T-helper 17 cell (primary cell): ENCODE data around the gene NIBAN1. TPM values are rescaled to one million over a fixed set of nuclear protein-coding genes. Genes with fewer than 3 reads are reported as not detected.
"Not testable (repeated sequence)": the region's sequence is repeated elsewhere in the genome, so short reads cannot be mapped to it uniquely, and the experiment has no call there.

Experiments used
- ATAC-seq: fragments of 150-1000 bp; cut with Tn5 transposase; 2 replicates; pipeline ENCODE4 v1.10.0; 2021; ENCODE audit warnings: mild to moderate bottlenecking, moderate library complexity
- DNase-seq, 3 donors: peaks; one replicate each; pipeline versions ENCODE4 v3.0.0 to v3.0.0-alpha.2; 2020 to 2021
- H3K9me3 ChIP-seq: one replicate; pipeline ENCODE4 v1.7.0; 2013; ENCODE audit warnings: low read length, mild to moderate bottlenecking; ENCODE audit not compliant: control insufficient read depth, poor library complexity, severe bottlenecking
- H3K27ac Mint-ChIP-seq: one replicate; pipeline ENCODE4 v1.8.0; 2022; ENCODE audit warnings: mild to moderate bottlenecking, moderate library complexity, mixed read lengths
- H3K27me3 Mint-ChIP-seq: one replicate; pipeline ENCODE4 v1.8.0; 2022; ENCODE audit warnings: mixed read lengths
- H3K36me3 Mint-ChIP-seq: one replicate; pipeline ENCODE4 v1.8.0; 2022; ENCODE audit warnings: low read depth, mixed read lengths
- H3K4me1 Mint-ChIP-seq: one replicate; pipeline ENCODE4 v1.8.0; 2022; ENCODE audit warnings: mild to moderate bottlenecking, mixed read lengths
- H3K4me3 Mint-ChIP-seq: one replicate; pipeline ENCODE4 v1.8.0; 2022; ENCODE audit warnings: mild to moderate bottlenecking, moderate library complexity, mixed read lengths
- total RNA-seq, 4 donors: library from RNA in 2 of 4; stranded (reverse) in 2 of 4; gene quantifications; one replicate each; pipeline ENCODE4 v1.2.3 and lab custom pipeline; 2022 to 2026

Gene NIBAN1, protein sequence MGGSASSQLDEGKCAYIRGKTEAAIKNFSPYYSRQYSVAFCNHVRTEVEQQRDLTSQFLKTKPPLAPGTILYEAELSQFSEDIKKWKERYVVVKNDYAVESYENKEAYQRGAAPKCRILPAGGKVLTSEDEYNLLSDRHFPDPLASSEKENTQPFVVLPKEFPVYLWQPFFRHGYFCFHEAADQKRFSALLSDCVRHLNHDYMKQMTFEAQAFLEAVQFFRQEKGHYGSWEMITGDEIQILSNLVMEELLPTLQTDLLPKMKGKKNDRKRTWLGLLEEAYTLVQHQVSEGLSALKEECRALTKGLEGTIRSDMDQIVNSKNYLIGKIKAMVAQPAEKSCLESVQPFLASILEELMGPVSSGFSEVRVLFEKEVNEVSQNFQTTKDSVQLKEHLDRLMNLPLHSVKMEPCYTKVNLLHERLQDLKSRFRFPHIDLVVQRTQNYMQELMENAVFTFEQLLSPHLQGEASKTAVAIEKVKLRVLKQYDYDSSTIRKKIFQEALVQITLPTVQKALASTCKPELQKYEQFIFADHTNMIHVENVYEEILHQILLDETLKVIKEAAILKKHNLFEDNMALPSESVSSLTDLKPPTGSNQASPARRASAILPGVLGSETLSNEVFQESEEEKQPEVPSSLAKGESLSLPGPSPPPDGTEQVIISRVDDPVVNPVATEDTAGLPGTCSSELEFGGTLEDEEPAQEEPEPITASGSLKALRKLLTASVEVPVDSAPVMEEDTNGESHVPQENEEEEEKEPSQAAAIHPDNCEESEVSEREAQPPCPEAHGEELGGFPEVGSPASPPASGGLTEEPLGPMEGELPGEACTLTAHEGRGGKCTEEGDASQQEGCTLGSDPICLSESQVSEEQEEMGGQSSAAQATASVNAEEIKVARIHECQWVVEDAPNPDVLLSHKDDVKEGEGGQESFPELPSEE
- 10 to 100 TPM; 61.3 to 65.7 TPM for total RNA-seq
- total RNA-seq (lab: John Stamatoyannopoulos, UW) = 271 to 618 reads per million in 2 donors

GRCh38 chr1:184974056-184974836 lies at the start of gene NIBAN1:
NIBAN1 (minus strand) TSS chr1:184974508; CDS start chr1:184974356, 152 bp downstream.
- no peaks in the 10 kb centered on the region for H3K9me3 ChIP-seq
- H3K4me3 Mint-ChIP-seq = peak within 1 kb of the TSS; percentile 96
- H3K4me1 Mint-ChIP-seq = peaks cover 57% of the 10 kb centered on the region
- ATAC-seq (peak; percentile 78), DNase-seq (peak; percentile 67 to 72 (median 72))
- peaks cover 3% of the 10 kb centered on the region for H3K36me3 Mint-ChIP-seq
- peak within 1 kb of the TSS; percentile 99 for H3K27ac Mint-ChIP-seq
- H3K27me3 Mint-ChIP-seq = no peaks in the 10 kb centered on the region

DNA sequence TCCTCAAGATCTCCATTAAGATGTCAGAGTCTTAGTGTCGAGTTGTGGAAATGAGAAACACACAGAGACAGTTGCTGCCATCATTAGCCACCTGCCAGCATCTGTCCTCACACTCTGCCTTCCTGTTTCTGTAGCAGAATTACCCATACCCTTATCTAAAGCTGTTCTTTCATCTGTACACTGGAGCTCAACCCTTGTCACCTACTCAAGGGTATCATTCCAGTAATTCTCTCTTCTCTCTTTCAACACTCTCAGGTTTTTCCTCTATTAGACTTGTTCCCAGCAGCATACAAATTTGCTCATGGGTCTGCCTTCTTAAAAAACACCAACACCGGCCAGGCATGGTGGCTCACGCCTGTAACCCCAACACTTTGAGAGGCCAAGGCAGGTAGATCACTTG lies 43.7 kb upstream of the NIBAN1 start:
- ATAC-seq (no peak), DNase-seq (no peak)
- Mint-ChIP-seq H3K36me3 (peaks cover 7% of the 10 kb centered on the region), H3K4me3 (no peak overlapping the region), H3K4me1 (no peaks in the 10 kb centered on the region), H3K27me3 (no peaks in the 10 kb centered on the region), H3K27ac (no peak overlapping the region)
- H3K9me3 ChIP-seq = no peaks in the 10 kb centered on the region

- H3K4me3 Mint-ChIP-seq = no peak overlapping the region
- no peaks in the 10 kb centered on the region for H3K9me3 ChIP-seq
- no peak overlapping the region for H3K27ac Mint-ChIP-seq
- peaks cover 7% of the 10 kb centered on the region for H3K36me3 Mint-ChIP-seq
- DNase-seq (no peak), ATAC-seq (no peak)
- no peaks in the 10 kb centered on the region for H3K4me1 Mint-ChIP-seq
- H3K27me3 Mint-ChIP-seq = peaks cover 2% of the 10 kb centered on the region
These were observed 43.0 kb upstream of the NIBAN1 start for GRCh38 chr1:185017338-185017737.

DNA sequence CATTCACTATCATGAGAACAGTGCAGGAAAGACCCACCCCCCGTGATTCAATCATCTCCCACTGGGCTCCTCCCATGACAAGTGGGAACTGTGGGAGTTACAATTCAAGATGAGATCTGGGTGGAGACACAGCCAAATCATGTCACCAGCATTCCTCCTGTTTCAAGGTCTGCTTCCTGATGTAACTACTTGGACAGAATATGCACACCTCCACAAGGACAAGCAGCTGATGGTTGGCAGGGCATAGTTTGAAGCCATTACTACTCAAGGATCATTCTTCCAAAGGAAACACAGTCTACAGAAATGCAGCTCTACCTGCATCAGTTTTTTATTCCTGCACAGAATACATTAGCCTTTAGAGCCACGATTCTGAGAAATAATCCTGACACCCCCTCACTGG lies 42.6 kb upstream of the NIBAN1 start:
- peaks cover 7% of the 10 kb centered on the region for H3K36me3 Mint-ChIP-seq
- H3K4me3 Mint-ChIP-seq = no peak overlapping the region
- no peaks in the 10 kb centered on the region for H3K9me3 ChIP-seq
- ATAC-seq = no peak
- peaks cover 6% of the 10 kb centered on the region for H3K27me3 Mint-ChIP-seq
- no peak overlapping the region for H3K27ac Mint-ChIP-seq
- no peaks in the 10 kb centered on the region for H3K4me1 Mint-ChIP-seq
- no peak for DNase-seq

- Mint-ChIP-seq H3K36me3 (peaks cover 7% of the 10 kb centered on the region), H3K4me3 (no peak overlapping the region), H3K27me3 (peaks cover 8% of the 10 kb centered on the region), H3K4me1 (no peaks in the 10 kb centered on the region), H3K27ac (no peak overlapping the region)
- no peaks in the 10 kb centered on the region for H3K9me3 ChIP-seq
- ATAC-seq (no peak), DNase-seq (no peak)
These were observed 41.3 kb upstream of the NIBAN1 start for GRCh38 chr1:185015631-185016030.

GRCh38 chr1:185014941-185015340 lies 40.6 kb upstream of the NIBAN1 start:
- ATAC-seq = no peak
- no peaks in the 10 kb centered on the region for H3K4me1 Mint-ChIP-seq
- H3K9me3 ChIP-seq = no peaks in the 10 kb centered on the region
- peaks cover 7% of the 10 kb centered on the region for H3K36me3 Mint-ChIP-seq
- no peak overlapping the region for H3K4me3 Mint-ChIP-seq
- H3K27me3 Mint-ChIP-seq = peaks cover 8% of the 10 kb centered on the region
- DNase-seq = no peak
- no peak overlapping the region for H3K27ac Mint-ChIP-seq

GRCh38 chr1:185010361-185010760 lies 36.1 kb upstream of the NIBAN1 start:
- no peaks in the 10 kb centered on the region for H3K9me3 ChIP-seq
- DNase-seq = no peak
- H3K27ac Mint-ChIP-seq = no peak overlapping the region
- peaks cover 8% of the 10 kb centered on the region for H3K27me3 Mint-ChIP-seq
- no peak overlapping the region for H3K4me3 Mint-ChIP-seq
- H3K4me1 Mint-ChIP-seq = no peaks in the 10 kb centered on the region
- ATAC-seq = no peak
- no peaks in the 10 kb centered on the region for H3K36me3 Mint-ChIP-seq

- Mint-ChIP-seq H3K27ac (no peak overlapping the region), H3K27me3 (peaks cover 8% of the 10 kb centered on the region), H3K36me3 (no peaks in the 10 kb centered on the region), H3K4me3 (no peak overlapping the region), H3K4me1 (no peaks in the 10 kb centered on the region)
- DNase-seq = no peak
- no peaks in the 10 kb centered on the region for H3K9me3 ChIP-seq
- ATAC-seq = no peak
These were observed 34.5 kb upstream of the NIBAN1 start for GRCh38 chr1:185008838-185009237.

- peaks cover 12% of the 10 kb centered on the region for H3K27me3 Mint-ChIP-seq
- not testable (repeated sequence) for H3K27ac Mint-ChIP-seq, H3K4me1 Mint-ChIP-seq, ATAC-seq, H3K4me3 Mint-ChIP-seq, DNase-seq, H3K9me3 ChIP-seq, H3K36me3 Mint-ChIP-seq
These were observed 27.1 kb upstream of the NIBAN1 start for GRCh38 chr1:185001312-185001880.

DNA sequence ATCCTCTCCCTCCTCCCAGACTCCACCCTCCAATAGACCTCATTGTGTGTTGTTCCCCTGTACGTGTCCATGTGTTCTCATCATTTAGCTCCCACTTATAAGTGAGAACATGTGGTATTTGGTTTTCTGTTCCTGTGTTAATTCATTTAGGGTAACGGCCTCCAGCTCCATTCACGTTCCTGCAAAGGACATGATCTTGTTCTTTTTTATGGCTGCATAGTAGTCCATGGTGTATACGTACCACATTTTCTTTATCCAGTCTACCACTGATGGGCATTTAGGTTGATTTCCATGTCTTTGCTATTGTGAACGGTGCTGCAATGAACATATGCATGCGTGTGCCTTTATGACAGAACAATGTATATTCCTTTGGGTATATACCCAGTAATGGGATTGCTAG lies 25.7 kb upstream of the NIBAN1 start:
- ATAC-seq, DNase-seq, H3K4me3 Mint-ChIP-seq, H3K9me3 ChIP-seq, H3K27ac Mint-ChIP-seq, H3K4me1 Mint-ChIP-seq, H3K36me3 Mint-ChIP-seq: not testable (repeated sequence)
- peaks cover 22% of the 10 kb centered on the region for H3K27me3 Mint-ChIP-seq

- Mint-ChIP-seq H3K27me3 (peaks cover 33% of the 10 kb centered on the region), H3K27ac (no peak overlapping the region), H3K4me3 (no peak overlapping the region), H3K4me1 (peaks cover 2% of the 10 kb centered on the region), H3K36me3 (no peaks in the 10 kb centered on the region)
- ATAC-seq (no peak), DNase-seq (no peak)
- H3K9me3 ChIP-seq = no peaks in the 10 kb centered on the region
These were observed 20.0 kb upstream of the NIBAN1 start for GRCh38 chr1:184994301-184994700.

GRCh38 chr1:184992271-184992670 lies 18.0 kb upstream of the NIBAN1 start:
- H3K4me1 Mint-ChIP-seq = peaks cover 3% of the 10 kb centered on the region
- H3K4me3 Mint-ChIP-seq = no peak overlapping the region
- no peak overlapping the region for H3K27ac Mint-ChIP-seq
- ATAC-seq (no peak), DNase-seq (no peak)
- no peaks in the 10 kb centered on the region for H3K9me3 ChIP-seq
- no peaks in the 10 kb centered on the region for H3K36me3 Mint-ChIP-seq
- peaks cover 29% of the 10 kb centered on the region for H3K27me3 Mint-ChIP-seq
